ENCODE measurements around the gene NRXN3.

GRCh38 chr14:79476552-79476951 lies 1306.4 kb downstream of the NRXN3 start:
- TF ChIP-seq EZH2 (IDR thresholded peaks at IDR 0.05) (no peak), ZNF274 (IDR thresholded peaks at IDR 0.05; ENCODE audit: low read depth, low read length) (no peak), POLR2A (IDR thresholded peaks at IDR 0.05; ENCODE audit: borderline replicate concordance, extremely low read depth, insufficient read depth, insufficient read length) (no peak)
- TF ChIP-seq, protein P1, sequence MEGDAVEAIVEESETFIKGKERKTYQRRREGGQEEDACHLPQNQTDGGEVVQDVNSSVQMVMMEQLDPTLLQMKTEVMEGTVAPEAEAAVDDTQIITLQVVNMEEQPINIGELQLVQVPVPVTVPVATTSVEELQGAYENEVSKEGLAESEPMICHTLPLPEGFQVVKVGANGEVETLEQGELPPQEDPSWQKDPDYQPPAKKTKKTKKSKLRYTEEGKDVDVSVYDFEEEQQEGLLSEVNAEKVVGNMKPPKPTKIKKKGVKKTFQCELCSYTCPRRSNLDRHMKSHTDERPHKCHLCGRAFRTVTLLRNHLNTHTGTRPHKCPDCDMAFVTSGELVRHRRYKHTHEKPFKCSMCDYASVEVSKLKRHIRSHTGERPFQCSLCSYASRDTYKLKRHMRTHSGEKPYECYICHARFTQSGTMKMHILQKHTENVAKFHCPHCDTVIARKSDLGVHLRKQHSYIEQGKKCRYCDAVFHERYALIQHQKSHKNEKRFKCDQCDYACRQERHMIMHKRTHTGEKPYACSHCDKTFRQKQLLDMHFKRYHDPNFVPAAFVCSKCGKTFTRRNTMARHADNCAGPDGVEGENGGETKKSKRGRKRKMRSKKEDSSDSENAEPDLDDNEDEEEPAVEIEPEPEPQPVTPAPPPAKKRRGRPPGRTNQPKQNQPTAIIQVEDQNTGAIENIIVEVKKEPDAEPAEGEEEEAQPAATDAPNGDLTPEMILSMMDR (IDR thresholded peaks at IDR 0.05 in 2 of 3, conservative IDR thresholded peaks at IDR 0.05 in 1 of 3; ENCODE audit: borderline replicate concordance in 1 of 3, insufficient read depth in 1 of 3, low read depth in 2 of 3, low read length in 2 of 3), result no peak

Data from HCT116 (cell line).